ENCODE results near the gene P2RY2.

P2RY2 gene

DNA sequence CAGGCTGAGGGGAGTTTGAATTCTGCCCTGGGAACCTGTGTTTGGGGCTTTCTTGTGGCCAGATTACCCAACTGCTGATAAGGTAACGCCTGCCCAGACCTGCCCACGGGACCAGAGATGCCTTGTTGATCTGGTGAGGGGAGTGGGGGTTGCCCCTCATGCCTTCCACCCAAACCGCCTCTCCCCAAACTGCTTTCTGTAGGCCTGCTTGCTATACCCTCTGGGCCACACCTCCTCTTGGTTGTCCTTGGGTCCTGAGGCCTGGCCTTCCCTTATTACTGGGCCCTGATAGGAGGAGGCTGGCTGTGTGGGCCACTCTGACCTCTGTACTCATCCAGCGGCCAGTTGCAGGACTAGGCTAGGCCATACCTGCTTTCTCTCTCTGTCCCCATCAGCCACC is 3.4 kb downstream of the P2RY2 start:
- Histone ChIP-seq H3K79me2 (ENCODE audit: low read length) (no peaks in the 10 kb centered on the region), H4K20me1 (ENCODE audit: insufficient read depth, low read length) (no peaks in the 10 kb centered on the region), H3K9me3 (ENCODE audit: insufficient read depth, low read length) (no peaks in the 10 kb centered on the region), H3K9ac (ENCODE audit: low read length) (no peak overlapping the region), H3K36me3 (replicated peaks; ENCODE audit: low read depth, low read length) (no peaks in the 10 kb centered on the region), H3K4me1 (ENCODE audit: low read length) (no peaks in the 10 kb centered on the region), H3K27me3 (ENCODE audit: low read depth, low read length) (no peaks in the 10 kb centered on the region), H3K4me2 (ENCODE audit: low read length) (no peak overlapping the region), H3K4me3 (ENCODE audit: low read length) (no peak overlapping the region), H2AFZ (ENCODE audit: low read depth, low read length) (no peak overlapping the region), H3K27ac (ENCODE audit: low read length) (no peak overlapping the region)
- no peak for TF ChIP-seq EZH2phosphoT487 (IDR thresholded peaks at IDR 0.05; ENCODE audit: low read depth)
- no peak for TF ChIP-seq CTCF (IDR thresholded peaks at IDR 0.05; ENCODE audit: low read depth, low read length)

DNA sequence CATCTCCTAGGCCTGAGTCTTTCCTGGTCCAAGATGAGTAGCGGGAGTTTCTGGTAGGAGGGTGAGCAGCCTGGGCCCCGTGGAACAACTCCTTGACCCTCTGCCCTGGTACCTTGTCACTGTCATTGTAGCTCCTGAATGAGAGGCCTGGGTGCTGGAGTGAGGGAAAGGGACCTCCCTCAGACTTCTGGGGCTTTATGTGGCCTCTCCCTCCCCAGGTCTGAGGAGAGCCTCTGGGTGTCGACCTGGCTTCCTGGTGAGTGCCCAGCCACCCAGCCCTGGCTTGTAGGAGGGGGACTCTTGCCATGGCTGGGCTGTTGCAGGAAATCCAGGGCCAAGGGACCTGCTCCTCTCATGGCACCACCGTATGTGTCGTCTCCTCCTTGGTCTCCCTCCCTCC is 3.9 kb downstream of the P2RY2 start:
- H3K36me3 ChIP-seq (replicated peaks; ENCODE audit: low read depth, low read length) = no peaks in the 10 kb centered on the region
- H2AFZ ChIP-seq (ENCODE audit: low read depth, low read length) = no peak overlapping the region
- no peaks in the 10 kb centered on the region for H4K20me1 ChIP-seq (ENCODE audit: insufficient read depth, low read length)
- H3K27ac ChIP-seq (ENCODE audit: low read length) = no peak overlapping the region
- H3K4me3 ChIP-seq (ENCODE audit: low read length) = no peak overlapping the region
- no peaks in the 10 kb centered on the region for H3K27me3 ChIP-seq (ENCODE audit: low read depth, low read length)
- H3K4me1 ChIP-seq (ENCODE audit: low read length) = no peaks in the 10 kb centered on the region
- TF ChIP-seq EZH2phosphoT487 (IDR thresholded peaks at IDR 0.05; ENCODE audit: low read depth) = no peak
- TF ChIP-seq CTCF (IDR thresholded peaks at IDR 0.05; ENCODE audit: low read depth, low read length) = no peak
- H3K4me2 ChIP-seq (ENCODE audit: low read length) = no peak overlapping the region
- no peaks in the 10 kb centered on the region for H3K9me3 ChIP-seq (ENCODE audit: insufficient read depth, low read length)
- H3K9ac ChIP-seq (ENCODE audit: low read length) = no peak overlapping the region
- H3K79me2 ChIP-seq (ENCODE audit: low read length) = no peaks in the 10 kb centered on the region

DNA sequence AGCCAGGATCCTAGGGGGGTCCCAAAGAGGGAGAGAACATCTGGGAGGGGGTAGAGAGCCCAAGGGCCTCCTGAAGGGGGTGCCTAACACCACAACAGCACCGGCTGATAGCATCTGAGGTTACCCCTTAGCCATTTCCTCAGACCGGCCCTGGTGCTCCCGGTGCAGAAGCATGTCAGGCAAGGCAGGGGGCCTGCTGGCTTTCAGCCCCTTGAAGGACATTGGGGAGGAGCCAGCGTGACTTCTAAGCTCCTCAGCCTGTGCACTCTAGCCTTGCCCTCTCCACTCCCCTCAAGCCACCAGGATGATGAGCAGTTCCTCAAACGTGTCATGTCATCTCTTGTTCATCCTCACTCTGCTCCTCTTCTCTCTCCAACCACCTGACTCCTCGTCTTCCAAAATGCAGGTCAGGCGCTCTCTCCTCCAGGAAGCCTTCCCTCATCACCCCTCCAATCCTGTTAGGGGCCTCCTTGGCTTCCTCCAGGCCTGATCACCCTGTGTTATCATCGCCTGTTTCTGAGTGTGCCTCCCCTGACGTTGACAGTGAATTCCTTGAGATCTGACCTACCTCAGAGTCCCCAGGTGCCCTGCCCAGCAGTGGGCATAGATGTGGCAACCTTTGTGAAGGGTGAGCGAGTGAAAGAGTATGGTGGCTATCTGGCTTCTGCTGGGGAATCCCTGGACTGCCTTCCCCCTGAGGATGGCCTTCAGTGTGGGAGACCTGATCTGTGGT is 6.1 kb downstream of the P2RY2 start:
- Histone ChIP-seq H3K36me3 (replicated peaks; ENCODE audit: low read depth, low read length) (no peaks in the 10 kb centered on the region), H3K27me3 (ENCODE audit: low read depth, low read length) (no peaks in the 10 kb centered on the region), H3K27ac (ENCODE audit: low read length) (no peak overlapping the region), H3K4me2 (ENCODE audit: low read length) (no peak overlapping the region), H3K4me1 (ENCODE audit: low read length) (no peaks in the 10 kb centered on the region), H3K79me2 (ENCODE audit: low read length) (no peaks in the 10 kb centered on the region), H3K9ac (ENCODE audit: low read length) (no peak overlapping the region), H3K4me3 (ENCODE audit: low read length) (no peak overlapping the region), H3K9me3 (ENCODE audit: insufficient read depth, low read length) (no peaks in the 10 kb centered on the region), H4K20me1 (ENCODE audit: insufficient read depth, low read length) (no peaks in the 10 kb centered on the region), H2AFZ (ENCODE audit: low read depth, low read length) (peak overlapping the region; percentile 9; the same call in 1 of the 2 replicates)
- TF ChIP-seq EZH2phosphoT487 (IDR thresholded peaks at IDR 0.05; ENCODE audit: low read depth) (no peak), CTCF (IDR thresholded peaks at IDR 0.05; ENCODE audit: low read depth, low read length) (no peak)

- no peaks in the 10 kb centered on the region for H3K36me3 ChIP-seq (replicated peaks; ENCODE audit: low read depth, low read length)
- H3K27ac ChIP-seq (ENCODE audit: low read length) = no peak overlapping the region
- no peaks in the 10 kb centered on the region for H3K4me1 ChIP-seq (ENCODE audit: low read length)
- no peak overlapping the region for H2AFZ ChIP-seq (ENCODE audit: low read depth, low read length)
- no peaks in the 10 kb centered on the region for H3K27me3 ChIP-seq (ENCODE audit: low read depth, low read length)
- no peaks in the 10 kb centered on the region for H4K20me1 ChIP-seq (ENCODE audit: insufficient read depth, low read length)
- no peak overlapping the region for H3K4me2 ChIP-seq (ENCODE audit: low read length)
- no peaks in the 10 kb centered on the region for H3K79me2 ChIP-seq (ENCODE audit: low read length)
- H3K9ac ChIP-seq (ENCODE audit: low read length) = no peak overlapping the region
- no peaks in the 10 kb centered on the region for H3K9me3 ChIP-seq (ENCODE audit: insufficient read depth, low read length)
- no peak for TF ChIP-seq CTCF (IDR thresholded peaks at IDR 0.05; ENCODE audit: low read depth, low read length)
- no peak for TF ChIP-seq EZH2phosphoT487 (IDR thresholded peaks at IDR 0.05; ENCODE audit: low read depth)
- H3K4me3 ChIP-seq (ENCODE audit: low read length) = no peak overlapping the region
Observed at GRCh38 chr11:73225001-73225686, 7.1 kb downstream of the P2RY2 start.
